HepG2 (cell line): ENCODE results near the gene CHRNB2. TPM values are rescaled to one million over a fixed set of nuclear protein-coding genes. Genes with fewer than 3 reads are reported as not detected.

ENCODE experiments used
- ARNT2 ChIP-seq: sonication (generic); formaldehyde crosslinking; IDR thresholded peaks from 2 replicates; pipeline ENCODE4 v1.8.0; 2022; ENCODE audit warnings: mild to moderate bottlenecking, low read depth, missing genetic modification reagents, moderate library complexity
- ATAD3A ChIP-seq: sonication (generic); formaldehyde crosslinking; IDR thresholded peaks from 2 replicates; pipeline ENCODE4 v1.4.0; 2020; ENCODE audit warnings: missing genetic modification reagents
- CHD4 ChIP-seq: fragments of 200-600 bp; sonication (generic); IDR thresholded peaks from 2 replicates; pipeline ENCODE4 v1.7.0; 2017; ENCODE audit warnings: mild to moderate bottlenecking, low read length, borderline replicate concordance
- GTF2F1 ChIP-seq: fragments of 150-350 bp; IDR thresholded peaks from 2 replicates; pipeline ENCODE4 v1.6.1; 2014; ENCODE audit warnings: low read length
- KMT2A ChIP-seq: sonication (generic); formaldehyde crosslinking; IDR thresholded peaks from 2 replicates; pipeline ENCODE4 v1.4.0; 2020; ENCODE audit warnings: missing genetic modification reagents
- PHF5A ChIP-seq: IDR thresholded peaks from one replicate; pipeline ENCODE4 v1.6.1; 2018; ENCODE audit warnings: low read depth, missing genetic modification reagents; ENCODE audit not compliant: unreplicated experiment
- PPARG ChIP-seq: conservative IDR thresholded peaks from 2 replicates; pipeline ENCODE4 v1.6.1; 2016; ENCODE audit warnings: missing biosample characterization, missing genetic modification reagents
- RFX5 ChIP-seq: IDR thresholded peaks from 2 replicates; pipeline ENCODE4 v1.6.1; 2011; ENCODE audit warnings: low read depth, low read length, improper control_type of control experiment
- SOX6 ChIP-seq, 2 experiments: fragments of 450-650 bp in 1 of 2; sonication (generic) in 1 of 2; formaldehyde crosslinking in 1 of 2; IDR thresholded peaks; 2 replicates each; pipeline versions ENCODE4 v1.4.0 to v1.6.1; 2017 to 2020; ENCODE audit warnings: antibody characterized with exemption in 1 of 2, mild to moderate bottlenecking in 1 of 2, missing genetic modification reagents in 1 of 2
- XBP1 ChIP-seq: sonication (generic); formaldehyde crosslinking; IDR thresholded peaks from 2 replicates; pipeline ENCODE4 v1.5.0; 2020; ENCODE audit warnings: missing genetic modification reagents
- ZMYM3 ChIP-seq: sonication (generic); formaldehyde crosslinking; IDR thresholded peaks from 2 replicates; pipeline ENCODE4 v1.5.1; 2020; ENCODE audit warnings: mild to moderate bottlenecking, missing genetic modification reagents
- ZNF138 ChIP-seq: sonication (generic); formaldehyde crosslinking; IDR thresholded peaks from 2 replicates; pipeline ENCODE4 v1.5.0; 2020; ENCODE audit warnings: mild to moderate bottlenecking, low read depth, missing genetic modification reagents
- ZNF20 ChIP-seq: sonication (generic); formaldehyde crosslinking; IDR thresholded peaks from 2 replicates; pipeline ENCODE4 v1.4.0; 2020; ENCODE audit warnings: mild to moderate bottlenecking, moderate library complexity, missing genetic modification reagents
- ZNF33B ChIP-seq: sonication (generic); formaldehyde crosslinking; IDR thresholded peaks from 2 replicates; pipeline ENCODE4 v1.5.1; 2020; ENCODE audit warnings: mild to moderate bottlenecking, missing genetic modification reagents
- ZNF484 ChIP-seq: sonication (generic); formaldehyde crosslinking; IDR thresholded peaks from 2 replicates; pipeline ENCODE4 v1.5.1; 2020; ENCODE audit warnings: mild to moderate bottlenecking, low read depth, missing genetic modification reagents, borderline replicate concordance
- ZNF703 ChIP-seq: sonication (generic); formaldehyde crosslinking; IDR thresholded peaks from 2 replicates; pipeline ENCODE4 v1.5.1; 2020; ENCODE audit warnings: missing genetic modification reagents, mild to moderate bottlenecking, moderate library complexity, borderline replicate concordance
- ZNF790 ChIP-seq: sonication (generic); formaldehyde crosslinking; IDR thresholded peaks from 2 replicates; pipeline ENCODE4 v1.8.0; 2022; ENCODE audit warnings: missing genetic modification reagents, mild to moderate bottlenecking, borderline replicate concordance
- ZNF83 ChIP-seq: sonication (generic); formaldehyde crosslinking; IDR thresholded peaks from 2 replicates; pipeline ENCODE4 v1.4.0; 2020; ENCODE audit warnings: missing genetic modification reagents, mild to moderate bottlenecking, borderline replicate concordance
- polyA plus RNA-seq, 8 experiments: library from polyadenylated mRNA; depleted of rRNA in 3 of 8; stranded (reverse) in 7 of 8; unstranded in 1 of 8; fragments of >200 nt; fragmentation: Illumina TruSeq in 4 of 8; extraction: Trizol in 4 of 8; gene quantifications; 2 replicates each; pipeline versions ENCODE4 v1.2.1 to v1.2.3, GENCODE V29; 2011 to 2016; ENCODE audit warnings: low read depth in 4 of 8, missing spikeins in 1 of 8, mixed read lengths in 1 of 8; ENCODE audit not compliant: insufficient read depth in 1 of 8
- total RNA-seq, 5 experiments: library from RNA; depleted of rRNA; stranded (reverse); fragments of >200 nt; fragmentation: Illumina TruSeq; extraction: Trizol; gene quantifications; 2 replicates each; pipeline ENCODE4 v1.2.3, GENCODE V29; 2016; ENCODE audit warnings: low read depth in 1 of 5
- TF ChIP-seq, protein P1 (sequence below): sonication (generic); formaldehyde crosslinking; IDR thresholded peaks from 2 replicates; pipeline ENCODE4 v1.8.1; 2023; ENCODE audit warnings: mild to moderate bottlenecking, inconsistent platforms, moderate library complexity, missing genetic modification reagents, borderline replicate concordance
- TF ChIP-seq, protein P2 (sequence below): sonication (generic); formaldehyde crosslinking; IDR thresholded peaks from 2 replicates; pipeline ENCODE4 v1.4.0; 2020; ENCODE audit warnings: missing genetic modification reagents
- TF ChIP-seq, protein P3 (sequence below): sonication (generic); formaldehyde crosslinking; IDR thresholded peaks from 2 replicates; pipeline ENCODE4 v1.8.0; 2022; ENCODE audit warnings: mild to moderate bottlenecking, missing genetic modification reagents; ENCODE audit not compliant: insufficient replicate concordance
- TF ChIP-seq, protein P4 (sequence below): sonication (generic); formaldehyde crosslinking; IDR thresholded peaks from 2 replicates; pipeline ENCODE4 v1.4.0; 2020; ENCODE audit warnings: missing genetic modification reagents
- TF ChIP-seq, protein P5 (sequence below): IDR thresholded peaks from 2 replicates; pipeline ENCODE4 v1.6.1; 2018; ENCODE audit warnings: missing genetic modification reagents, mild to moderate bottlenecking, missing compliant biosample characterization

Gene CHRNB2
- total and polyA plus RNA-seq, 2 of the 13 experiments (the other 11 are each of a cell fraction or from before 2014, with no cell fraction given), result 0.03 to 0.07 TPM

DNA sequence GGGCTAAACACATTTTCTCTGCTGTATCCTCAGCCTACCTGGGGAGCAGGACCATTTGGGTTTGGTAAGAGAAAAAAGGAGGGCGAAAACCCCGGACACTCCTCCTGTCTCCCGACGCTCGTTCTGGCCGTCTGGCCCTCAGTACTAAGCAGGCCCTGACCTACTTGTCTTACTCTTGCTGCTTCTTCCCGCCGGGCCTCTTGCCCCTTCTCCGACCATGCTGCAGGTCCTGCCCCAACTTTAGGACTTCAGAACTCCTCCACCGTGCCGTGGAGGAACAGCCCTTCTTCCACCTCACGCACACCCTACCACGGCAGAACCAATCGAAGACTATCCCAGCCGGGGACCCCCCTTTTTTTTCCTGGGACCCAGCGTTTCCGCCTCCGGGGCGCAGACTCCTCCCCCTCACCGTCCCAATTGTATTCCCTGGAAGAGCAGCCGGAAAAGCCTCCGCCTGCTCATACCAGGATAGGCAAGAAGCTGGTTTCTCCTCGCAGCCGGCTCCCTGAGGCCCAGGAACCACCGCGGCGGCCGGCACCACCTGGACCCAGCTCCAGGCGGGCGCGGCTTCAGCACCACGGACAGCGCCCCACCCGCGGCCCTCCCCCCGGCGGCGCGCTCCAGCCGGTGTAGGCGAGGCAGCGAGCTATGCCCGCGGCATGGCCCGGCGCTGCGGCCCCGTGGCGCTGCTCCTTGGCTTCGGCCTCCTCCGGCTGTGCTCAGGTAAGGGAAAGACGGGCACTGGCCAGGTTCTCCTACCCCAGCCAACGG, at the start of gene CHRNB2 (continued):
- TF ChIP-seq SOX6 (IDR thresholded peaks at IDR 0.05) (no peak), SOX6 (CRISPR knock-in tag; IDR thresholded peaks at IDR 0.05) (no peak), XBP1 (CRISPR knock-in tag) (no peak; the same call in 1 of the 2 replicates), KMT2A (CRISPR knock-in tag) (peak; percentile 55; the same call in 1 of the 2 replicates), RFX5 (no peak), ZNF790 (CRISPR knock-in tag) (peak; percentile 99; the same call in 1 of the 2 replicates), ATAD3A (CRISPR knock-in tag) (peak; percentile 77; the same call in 1 of the 2 replicates), ZNF138 (CRISPR knock-in tag) (peak; percentile 98), PHF5A (CRISPR knock-in tag) (no peak), ZNF20 (peak; percentile 31; the same call in 1 of the 2 replicates), CHD4 (no peak), ARNT2 (CRISPR knock-in tag) (peak; percentile 98), PPARG (CRISPR knock-in tag) (peak; percentile 78), ZNF33B (CRISPR knock-in tag) (peak; percentile 91; the same call in 1 of the 2 replicates), ZNF83 (CRISPR knock-in tag) (peak; percentile 98), GTF2F1 (no peak), ZMYM3 (no peak), ZNF484 (CRISPR knock-in tag) (no peak; the same call in 1 of the 2 replicates), ZNF703 (CRISPR knock-in tag) (no peak)
- TF ChIP-seq, protein P1, sequence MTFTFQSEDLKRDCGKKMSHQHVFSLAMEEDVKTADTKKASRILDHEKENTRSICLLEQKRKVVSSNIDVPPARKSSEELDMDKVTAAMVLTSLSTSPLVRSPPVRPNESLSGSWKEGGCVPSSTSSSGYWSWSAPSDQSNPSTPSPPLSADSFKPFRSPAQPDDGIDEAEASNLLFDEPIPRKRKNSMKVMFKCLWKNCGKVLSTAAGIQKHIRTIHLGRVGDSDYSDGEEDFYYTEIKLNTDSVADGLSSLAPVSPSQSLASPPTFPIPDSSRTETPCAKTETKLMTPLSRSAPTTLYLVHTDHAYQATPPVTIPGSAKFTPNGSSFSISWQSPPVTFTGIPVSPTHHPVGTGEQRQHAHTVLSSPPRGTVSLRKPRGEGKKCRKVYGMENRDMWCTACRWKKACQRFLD, result peak; percentile 86; the same call in 1 of the 2 replicates
- TF ChIP-seq, protein P2, sequence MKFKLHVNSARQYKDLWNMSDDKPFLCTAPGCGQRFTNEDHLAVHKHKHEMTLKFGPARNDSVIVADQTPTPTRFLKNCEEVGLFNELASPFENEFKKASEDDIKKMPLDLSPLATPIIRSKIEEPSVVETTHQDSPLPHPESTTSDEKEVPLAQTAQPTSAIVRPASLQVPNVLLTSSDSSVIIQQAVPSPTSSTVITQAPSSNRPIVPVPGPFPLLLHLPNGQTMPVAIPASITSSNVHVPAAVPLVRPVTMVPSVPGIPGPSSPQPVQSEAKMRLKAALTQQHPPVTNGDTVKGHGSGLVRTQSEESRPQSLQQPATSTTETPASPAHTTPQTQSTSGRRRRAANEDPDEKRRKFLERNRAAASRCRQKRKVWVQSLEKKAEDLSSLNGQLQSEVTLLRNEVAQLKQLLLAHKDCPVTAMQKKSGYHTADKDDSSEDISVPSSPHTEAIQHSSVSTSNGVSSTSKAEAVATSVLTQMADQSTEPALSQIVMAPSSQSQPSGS (CRISPR knock-in tag), result peak; percentile 64; the same call in 1 of the 2 replicates
- TF ChIP-seq, protein P3, sequence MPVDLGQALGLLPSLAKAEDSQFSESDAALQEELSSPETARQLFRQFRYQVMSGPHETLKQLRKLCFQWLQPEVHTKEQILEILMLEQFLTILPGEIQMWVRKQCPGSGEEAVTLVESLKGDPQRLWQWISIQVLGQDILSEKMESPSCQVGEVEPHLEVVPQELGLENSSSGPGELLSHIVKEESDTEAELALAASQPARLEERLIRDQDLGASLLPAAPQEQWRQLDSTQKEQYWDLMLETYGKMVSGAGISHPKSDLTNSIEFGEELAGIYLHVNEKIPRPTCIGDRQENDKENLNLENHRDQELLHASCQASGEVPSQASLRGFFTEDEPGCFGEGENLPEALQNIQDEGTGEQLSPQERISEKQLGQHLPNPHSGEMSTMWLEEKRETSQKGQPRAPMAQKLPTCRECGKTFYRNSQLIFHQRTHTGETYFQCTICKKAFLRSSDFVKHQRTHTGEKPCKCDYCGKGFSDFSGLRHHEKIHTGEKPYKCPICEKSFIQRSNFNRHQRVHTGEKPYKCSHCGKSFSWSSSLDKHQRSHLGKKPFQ (CRISPR knock-in tag), result peak; percentile 77
- TF ChIP-seq, protein P4, sequence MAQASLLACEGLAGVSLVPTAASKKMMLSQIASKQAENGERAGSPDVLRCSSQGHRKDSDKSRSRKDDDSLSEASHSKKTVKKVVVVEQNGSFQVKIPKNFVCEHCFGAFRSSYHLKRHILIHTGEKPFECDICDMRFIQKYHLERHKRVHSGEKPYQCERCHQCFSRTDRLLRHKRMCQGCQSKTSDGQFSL (CRISPR knock-in tag), result peak; percentile 60; the same call in 1 of the 2 replicates
- TF ChIP-seq, protein P5, sequence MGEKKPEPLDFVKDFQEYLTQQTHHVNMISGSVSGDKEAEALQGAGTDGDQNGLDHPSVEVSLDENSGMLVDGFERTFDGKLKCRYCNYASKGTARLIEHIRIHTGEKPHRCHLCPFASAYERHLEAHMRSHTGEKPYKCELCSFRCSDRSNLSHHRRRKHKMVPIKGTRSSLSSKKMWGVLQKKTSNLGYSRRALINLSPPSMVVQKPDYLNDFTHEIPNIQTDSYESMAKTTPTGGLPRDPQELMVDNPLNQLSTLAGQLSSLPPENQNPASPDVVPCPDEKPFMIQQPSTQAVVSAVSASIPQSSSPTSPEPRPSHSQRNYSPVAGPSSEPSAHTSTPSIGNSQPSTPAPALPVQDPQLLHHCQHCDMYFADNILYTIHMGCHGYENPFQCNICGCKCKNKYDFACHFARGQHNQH (CRISPR knock-in tag), result peak; percentile 78; the same call in 1 of the 2 replicates
